GM23338 (cell line): ENCODE data around the gene TCFL5. TPM values are rescaled to one million over a fixed set of nuclear protein-coding genes. Genes with fewer than 3 reads are reported as not detected.

Experiments used
- ATAC-seq: fragments of 200-7000 bp; cut with Tn5 transposase; 3 replicates; pipeline ENCODE4 v1.9.1; 2020
- DNase-seq: peaks from one replicate; pipeline ENCODE4 v3.0.0-alpha.2; 2015; ENCODE audit warnings: low spot score
- H2AFZ ChIP-seq: fragments of 200-600 bp; sonication (generic); 2 replicates; pipeline ENCODE4 v1.8.0; 2016; ENCODE audit warnings: antibody characterized with exemption, mild to moderate bottlenecking, moderate library complexity
- H3F3A ChIP-seq: fragments of 200-600 bp; sonication (generic); replicated peaks from 2 replicates; pipeline ENCODE4 v1.8.0; 2017; ENCODE audit warnings: antibody characterized with exemption, mixed run types, low read depth
- H3K27ac ChIP-seq: fragments of 200-600 bp; sonication (generic); 2 replicates; pipeline ENCODE4 v1.6.1; 2016; ENCODE audit warnings: low read depth
- H3K27me3 ChIP-seq: fragments of 200-600 bp; sonication (generic); 2 replicates; pipeline ENCODE4 v1.8.0; 2016; ENCODE audit warnings: mild to moderate bottlenecking, mixed run types, moderate library complexity; ENCODE audit not compliant: insufficient read depth
- H3K36me3 ChIP-seq: fragments of 200-600 bp; sonication (generic); 2 replicates; pipeline ENCODE4 v1.8.0; 2016; ENCODE audit warnings: mild to moderate bottlenecking; ENCODE audit not compliant: insufficient read depth
- H3K4me1 ChIP-seq: fragments of 200-600 bp; sonication (generic); 2 replicates; pipeline ENCODE4 v1.8.0; 2016; ENCODE audit warnings: mild to moderate bottlenecking, moderate library complexity; ENCODE audit not compliant: insufficient read depth
- H3K4me2 ChIP-seq: fragments of 200-600 bp; sonication (generic); 2 replicates; pipeline ENCODE4 v1.7.1; 2017; ENCODE audit warnings: mixed run types
- H3K4me3 ChIP-seq: fragments of 200-600 bp; sonication (generic); 2 replicates; pipeline ENCODE4 v1.6.1; 2016; ENCODE audit warnings: mixed run types
- H3K79me2 ChIP-seq: fragments of 200-600 bp; sonication (generic); replicated peaks from 2 replicates; pipeline ENCODE4 v1.8.0; 2017; ENCODE audit warnings: mild to moderate bottlenecking; ENCODE audit not compliant: insufficient read depth
- H3K9me2 ChIP-seq: fragments of 200-600 bp; sonication (generic); 2 replicates; pipeline ENCODE4 v1.8.0; 2017; ENCODE audit not compliant: insufficient read depth
- H4K20me1 ChIP-seq: fragments of 200-600 bp; sonication (generic); replicated peaks from 2 replicates; pipeline ENCODE4 v1.8.0; 2017; ENCODE audit warnings: mild to moderate bottlenecking; ENCODE audit not compliant: insufficient read depth
- H3K27ac Mint-ChIP-seq: 2 replicates; pipeline ENCODE4 v1.8.0; 2020; ENCODE audit warnings: inconsistent platforms, mild to moderate bottlenecking, moderate library complexity, mixed read lengths
- H3K27me3 Mint-ChIP-seq: 3 replicates; pipeline ENCODE4 v1.8.0; 2022; ENCODE audit warnings: low read depth, mild to moderate bottlenecking, moderate library complexity, mixed read lengths, inconsistent platforms; ENCODE audit not compliant: insufficient read depth, poor library complexity
- H3K36me3 Mint-ChIP-seq: 3 replicates; pipeline ENCODE4 v1.8.0; 2021; ENCODE audit warnings: low read depth, mild to moderate bottlenecking, inconsistent platforms, moderate library complexity, mixed read lengths
- H3K4me1 Mint-ChIP-seq: 3 replicates; pipeline ENCODE4 v1.8.0; 2020; ENCODE audit warnings: mild to moderate bottlenecking, inconsistent platforms, mixed read lengths
- H3K4me3 Mint-ChIP-seq: 3 replicates; pipeline ENCODE4 v1.8.0; 2021; ENCODE audit warnings: moderate library complexity, mild to moderate bottlenecking, inconsistent platforms, mixed read lengths
- H3K9me3 Mint-ChIP-seq: 3 replicates; pipeline ENCODE4 v1.8.0; 2020; ENCODE audit warnings: moderate library complexity, mild to moderate bottlenecking, inconsistent platforms, mixed read lengths
- CTCF ChIP-seq, 2 experiments: fragments of 200-600 bp in 1 of 2; sonication (generic) in 1 of 2; conservative IDR thresholded peaks; 2 replicates each; pipeline versions ENCODE4 v1.5.1 to v1.6.1; 2016 to 2017; ENCODE audit warnings: antibody characterized with exemption in 2 of 2, low read depth in 2 of 2, mild to moderate bottlenecking in 2 of 2, moderate library complexity in 1 of 2
- ETS1 ChIP-seq: IDR thresholded peaks from 2 replicates; pipeline ENCODE4 v1.6.1; 2016; ENCODE audit warnings: antibody characterized with exemption
- EZH2phosphoT487 ChIP-seq: fragments of 200-600 bp; sonication (generic); IDR thresholded peaks from one replicate; pipeline ENCODE4 v1.8.1; 2018; ENCODE audit warnings: antibody characterized with exemption; ENCODE audit not compliant: unreplicated experiment
- JUNB ChIP-seq: IDR thresholded peaks from one replicate; pipeline ENCODE4 v1.6.1; 2016; ENCODE audit warnings: antibody characterized with exemption; ENCODE audit not compliant: unreplicated experiment
- NANOG ChIP-seq: IDR thresholded peaks from 2 replicates; pipeline ENCODE4 v1.6.1; 2016; ENCODE audit warnings: antibody characterized with exemption, borderline replicate concordance
- POLR2AphosphoS5 ChIP-seq: IDR thresholded peaks from 2 replicates; pipeline ENCODE4 v1.6.1; 2016; ENCODE audit warnings: antibody characterized with exemption, low read depth
- REST ChIP-seq: IDR thresholded peaks from one replicate; pipeline ENCODE4 v1.6.1; 2018; ENCODE audit warnings: antibody characterized with exemption; ENCODE audit not compliant: unreplicated experiment
- STAT1 ChIP-seq: IDR thresholded peaks from one replicate; pipeline ENCODE4 v1.6.1; 2016; ENCODE audit warnings: antibody characterized with exemption; ENCODE audit not compliant: unreplicated experiment
- ZNF331 ChIP-seq: fragments of 250-450 bp; sonication (Bioruptor Pico); IDR thresholded peaks from 2 replicates; pipeline ENCODE4 v1.5.0; 2020; ENCODE audit warnings: low read depth, mild to moderate bottlenecking, moderate library complexity
- ZNF462 ChIP-seq: fragments of 250-450 bp; sonication (Bioruptor Pico); IDR thresholded peaks from 2 replicates; pipeline ENCODE4 v1.5.0; 2020; ENCODE audit warnings: mild to moderate bottlenecking, moderate library complexity
- polyA plus RNA-seq: library from polyadenylated mRNA; unstranded; fragments of >200 nt; fragmentation: Nextera tagmentation; extraction: Ambion mirVana; gene quantifications from 2 replicates; pipeline ENCODE4 v1.2.1, GENCODE V29; 2016
- total RNA-seq: library from RNA; depleted of rRNA; stranded (reverse); fragments of >200 nt; shearing (Covaris generic); gene quantifications from 2 replicates; pipeline ENCODE4 v1.2.3, GENCODE V29; 2014

Gene TCFL5
- total and polyA plus RNA-seq, 2 experiments from 2014 or later: 5.8 to 19.3 TPM

- TF ChIP-seq REST (no peak), STAT1 (no peak), JUNB (no peak), ZNF331 (CRISPR knock-in tag) (no peak), NANOG (no peak), POLR2AphosphoS5 (no peak), EZH2phosphoT487 (no peak), ETS1 (no peak)
Measured at GRCh38 chr20:62828511-62829230, 33.0 kb downstream of the TCFL5 start (continued).

- Histone ChIP-seq H3K9me2 (no peaks in the 10 kb centered on the region), H3F3A (peaks cover 2% of the 10 kb centered on the region; the same call in 1 of the 2 replicates), H3K4me2 (no peak overlapping the region), H3K79me2 (no peaks in the 10 kb centered on the region), H2AFZ (no peak overlapping the region), H3K27ac (no peak overlapping the region), H3K4me3 (no peak overlapping the region), H4K20me1 (0 out of 2 replicates have a peak, but pooled peaks cover 2% of the 10 kb centered on the region), H3K27me3 (no peaks in the 10 kb centered on the region), H3K36me3 (no peaks in the 10 kb centered on the region), H3K4me1 (peaks cover 2% of the 10 kb centered on the region; the same call in 1 of the 2 replicates)
- Mint-ChIP-seq H3K27me3 (peaks cover 8% of the 10 kb centered on the region), H3K4me1 (peaks cover 16% of the 10 kb centered on the region), H3K27ac (no peak overlapping the region), H3K36me3 (peaks cover 4% of the 10 kb centered on the region; the same call in 2 of the 3 replicates), H3K9me3 (no peaks in the 10 kb centered on the region), H3K4me3 (no peak overlapping the region)
- ATAC-seq: no peak
- DNase-seq: no peak
- no peak for TF ChIP-seq ZNF462 (CRISPR knock-in tag)
- TF ChIP-seq CTCF (conservative IDR thresholded peaks at IDR 0.05; ENCODE audit: low read depth in 2 of 2): no peak
- TF ChIP-seq STAT1: no peak
- TF ChIP-seq NANOG: no peak
- no peak for TF ChIP-seq ETS1
Measured at GRCh38 chr20:62828051-62828450, 33.6 kb downstream of the TCFL5 start.
